ENCODE data around the gene CSF3.
"Not testable (repeated sequence)": the region's sequence is repeated elsewhere in the genome, so short reads cannot be mapped to it uniquely, and the experiment has no call there.

Gene CSF3

GRCh38 chr17:39997543-39997942 is 17.7 kb upstream of the CSF3 start:
- DNase-seq (ENCODE audit: low spot score), result no peak

DNA sequence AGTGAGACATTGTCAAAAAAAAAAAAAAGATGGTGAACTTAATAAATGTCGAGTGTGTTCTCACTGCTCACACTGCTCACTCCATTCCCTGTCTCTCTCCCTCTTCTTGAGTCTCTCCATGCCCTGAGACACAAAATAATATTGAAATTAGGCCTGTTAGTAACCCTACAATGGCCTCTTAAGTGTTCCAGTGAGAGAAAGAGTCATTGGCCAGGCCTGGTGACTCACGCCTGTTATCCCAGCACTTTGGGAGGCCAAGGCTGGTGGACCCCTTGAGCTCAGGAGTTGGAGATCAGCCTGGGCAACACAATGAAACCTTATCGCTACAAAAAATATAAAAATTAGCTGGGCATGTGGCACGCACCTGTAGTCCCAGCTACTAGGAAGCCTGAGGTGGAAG is 16.2 kb upstream of the CSF3 start:
- DNase-seq (ENCODE audit: low spot score), result no peak

DNA sequence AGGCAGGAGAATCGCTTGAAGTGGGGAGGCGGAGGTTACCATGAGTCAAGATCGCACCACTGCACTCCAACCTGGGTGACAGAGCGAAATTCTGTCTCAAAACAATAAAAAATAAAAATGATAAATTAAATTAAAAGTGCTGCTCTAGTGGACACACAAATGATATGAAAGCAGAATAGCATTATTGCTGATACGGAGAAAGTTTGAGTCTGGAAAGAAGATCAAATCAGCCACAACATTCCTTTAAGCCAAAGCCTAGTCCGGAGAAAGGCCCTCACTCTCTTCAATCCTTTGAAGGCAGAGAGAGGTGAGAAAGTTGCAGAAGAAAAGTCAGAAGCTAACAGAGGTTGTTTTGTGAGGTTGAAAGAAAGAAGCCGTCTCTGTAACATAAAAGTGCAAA is 15.1 kb upstream of the CSF3 start:
- DNase-seq (ENCODE audit: low spot score), result no peak

DNA sequence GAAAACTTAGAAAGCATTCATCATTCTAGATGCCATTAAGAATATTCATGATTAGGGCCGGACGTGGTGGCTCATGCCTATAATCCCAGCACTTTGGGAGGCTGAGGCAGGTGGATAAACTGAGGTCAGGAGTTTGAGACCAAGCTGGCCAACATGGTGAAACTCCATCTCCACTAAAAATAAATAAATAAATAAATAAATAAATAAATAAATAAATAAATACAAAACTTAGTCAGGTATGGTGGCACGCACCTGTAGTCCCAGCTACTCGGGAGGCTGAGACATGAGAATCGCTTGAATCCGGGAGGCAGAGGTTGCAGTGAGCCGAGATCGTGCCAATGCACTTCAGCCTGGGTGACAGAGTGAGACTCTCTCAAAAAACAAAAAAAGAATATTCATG is 13.9 kb upstream of the CSF3 start:
- not testable (repeated sequence) for DNase-seq (ENCODE audit: low spot score)

GRCh38 chr17:40004072-40004471 is 11.2 kb upstream of the CSF3 start:
- DNase-seq (ENCODE audit: low spot score), result no peak

DNA sequence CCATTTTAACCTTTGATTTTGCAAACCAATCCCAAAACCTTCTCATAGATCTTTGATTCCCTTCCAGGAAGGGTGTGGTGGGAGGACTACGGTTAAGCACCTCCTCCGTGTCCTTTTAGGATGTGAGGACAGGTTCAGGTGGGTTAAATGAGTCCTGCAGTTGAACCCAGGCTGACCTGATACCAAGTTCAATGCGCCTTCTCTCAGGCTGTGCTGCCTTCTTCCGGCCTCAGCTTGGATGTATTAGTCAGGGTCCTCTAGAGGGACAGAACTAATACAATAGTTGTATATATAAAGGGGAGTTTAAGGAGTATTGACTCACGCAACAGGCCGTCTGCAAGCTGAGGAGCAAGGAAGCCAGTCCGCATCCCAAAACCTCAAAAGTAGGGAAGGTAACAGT is 10.5 kb upstream of the CSF3 start:
- DNase-seq (ENCODE audit: low spot score), result no peak

- no peak for DNase-seq (ENCODE audit: low spot score)
Measured at GRCh38 chr17:40005520-40005919, 9.7 kb upstream of the CSF3 start.

DNA sequence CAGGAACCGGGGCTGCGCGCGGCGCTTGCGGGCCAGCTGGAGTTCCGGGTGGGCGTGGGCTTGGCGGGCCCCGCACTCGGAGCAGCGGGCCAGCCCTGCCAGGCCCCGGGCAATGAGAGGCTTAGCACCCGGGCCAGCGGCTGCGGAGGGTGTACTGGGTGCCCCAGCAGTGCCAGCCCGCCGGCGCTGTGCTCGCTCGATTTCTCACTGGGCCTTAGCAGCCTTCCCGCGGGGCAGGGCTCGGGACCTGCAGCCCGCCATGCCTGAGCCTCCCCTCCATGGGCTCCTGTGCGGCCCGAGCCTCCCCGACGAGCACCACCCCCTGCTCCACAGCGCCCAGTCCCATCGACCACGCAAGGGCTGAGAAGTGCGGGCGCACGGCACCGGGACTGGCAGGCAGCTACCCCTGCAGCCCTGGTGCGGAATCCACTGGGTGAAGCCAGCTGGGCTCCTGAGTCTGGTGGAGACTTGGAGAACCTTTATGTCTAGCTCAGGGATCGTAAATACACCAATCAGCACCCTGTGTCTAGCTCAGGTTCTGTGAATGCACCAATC is 4.2 kb upstream of the CSF3 start:
- not testable (repeated sequence) for DNase-seq (ENCODE audit: low spot score)

DNA sequence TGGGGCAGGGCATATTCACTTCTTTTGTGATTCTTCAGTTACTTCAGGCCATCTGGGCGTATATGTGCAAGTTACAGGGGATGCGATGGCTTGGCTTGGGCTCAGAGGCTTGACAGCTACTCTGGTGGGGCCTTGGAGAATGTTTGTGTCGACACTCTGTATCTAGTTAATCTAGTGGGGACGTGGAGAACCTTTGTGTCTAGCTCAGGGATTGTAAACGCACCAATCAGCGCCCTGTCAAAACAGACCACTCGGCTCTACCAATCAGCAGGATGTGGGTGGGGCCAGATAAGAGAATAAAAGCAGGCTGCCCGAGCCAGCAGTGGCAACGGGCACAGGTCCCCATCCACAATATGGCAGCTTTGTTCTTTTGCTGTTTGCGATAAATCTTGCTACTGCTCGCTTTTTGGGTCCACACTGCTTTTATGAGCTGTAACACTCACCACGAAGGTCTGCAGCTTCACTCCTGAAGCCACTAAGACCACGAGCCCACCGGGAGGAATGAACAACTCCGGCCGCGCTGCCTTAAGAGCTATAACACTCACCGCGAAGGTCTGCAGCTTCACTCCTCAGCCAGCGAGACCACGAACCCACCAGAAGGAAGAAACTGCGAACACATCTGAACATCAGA is 3.1 kb upstream of the CSF3 start:
- DNase-seq (ENCODE audit: low spot score), result not testable (repeated sequence)

DNA sequence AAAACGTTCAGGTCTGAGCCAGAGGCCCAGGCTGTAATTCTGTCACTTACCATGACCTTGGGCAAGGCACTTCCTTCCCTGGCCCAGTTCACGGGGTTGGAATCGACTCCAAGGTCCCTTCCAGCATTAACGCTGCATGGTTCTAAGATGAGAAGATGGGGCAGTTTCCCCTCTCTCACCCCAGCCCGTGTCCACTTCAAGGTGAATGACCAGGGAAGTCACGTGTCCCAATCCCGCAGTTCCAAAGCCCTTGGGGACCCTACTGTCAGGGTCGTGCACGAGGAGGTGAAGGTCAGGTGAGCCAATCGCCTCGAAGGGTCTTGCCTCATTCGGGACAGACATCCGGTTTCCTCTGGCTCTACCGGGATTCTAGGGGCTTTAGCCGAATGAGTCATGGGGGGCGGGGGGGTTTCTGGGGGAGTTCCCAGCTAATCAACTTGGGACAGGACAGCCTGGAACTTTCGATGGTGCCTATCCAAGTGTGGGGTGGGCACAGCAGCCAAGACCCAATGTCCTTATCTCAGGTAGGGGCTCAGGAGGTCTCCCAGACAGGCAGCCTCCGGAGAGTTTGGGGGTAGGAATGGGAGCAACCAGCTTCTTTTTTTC is 762 bp upstream of the CSF3 start:
- no peak for DNase-seq (ENCODE audit: low spot score)

GRCh38 chr17:40015998-40016985 is 1.1 kb downstream of the CSF3 start:
- DNase-seq (ENCODE audit: low spot score), result no peak

- no peak for DNase-seq (ENCODE audit: low spot score)
Measured at GRCh38 chr17:40017422-40018080, 2.3 kb downstream of the CSF3 start.

DNA sequence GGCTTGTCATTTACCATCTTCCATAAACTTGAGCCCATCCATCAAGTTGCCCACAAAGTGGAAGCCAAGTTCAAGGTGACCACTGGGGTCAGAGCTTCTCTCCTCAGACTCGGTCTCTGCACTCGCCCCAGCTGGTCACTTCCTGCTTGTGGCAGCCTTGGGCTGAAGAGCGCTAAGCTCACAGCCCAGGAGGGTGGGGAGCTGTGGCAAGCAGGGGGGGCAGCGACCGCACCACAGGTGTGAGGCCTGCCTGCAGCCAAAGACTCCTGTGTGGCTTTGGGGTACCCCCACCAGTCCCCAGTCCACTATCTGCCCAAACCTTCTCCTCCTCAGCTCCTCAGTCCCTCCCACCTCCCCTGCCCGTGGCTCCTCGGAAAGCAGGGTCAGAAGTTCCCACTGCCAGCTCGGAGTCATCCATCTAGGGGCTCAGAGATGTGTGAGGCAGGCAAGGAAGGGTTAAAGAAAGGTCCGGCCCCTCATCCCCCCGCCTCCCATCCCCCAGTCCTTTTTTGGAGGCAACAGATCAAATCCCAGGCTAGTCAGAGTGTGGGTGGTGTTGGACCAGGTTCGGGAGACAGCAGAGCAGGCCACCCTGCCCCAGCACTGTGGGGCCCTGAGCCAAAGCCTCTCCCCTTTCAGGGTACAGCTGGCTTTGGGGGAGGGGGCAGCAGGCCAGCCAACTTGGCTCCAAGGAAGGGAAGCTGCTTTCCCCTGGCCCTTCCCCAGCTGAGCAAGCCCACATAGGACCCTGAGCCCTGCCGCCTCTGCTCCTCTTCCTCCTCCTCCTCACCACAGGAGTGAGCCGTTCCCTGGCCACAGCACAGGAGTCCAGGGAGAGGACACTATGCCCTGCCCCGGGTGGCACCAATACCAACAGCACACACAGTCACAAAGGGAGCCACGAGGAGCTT is 3.2 kb downstream of the CSF3 start:
- peak; percentile 59 for DNase-seq (ENCODE audit: low spot score)

GRCh38 chr17:40019140-40019991 is 4.1 kb downstream of the CSF3 start:
- DNase-seq (ENCODE audit: low spot score), result peak; percentile 82

DNA sequence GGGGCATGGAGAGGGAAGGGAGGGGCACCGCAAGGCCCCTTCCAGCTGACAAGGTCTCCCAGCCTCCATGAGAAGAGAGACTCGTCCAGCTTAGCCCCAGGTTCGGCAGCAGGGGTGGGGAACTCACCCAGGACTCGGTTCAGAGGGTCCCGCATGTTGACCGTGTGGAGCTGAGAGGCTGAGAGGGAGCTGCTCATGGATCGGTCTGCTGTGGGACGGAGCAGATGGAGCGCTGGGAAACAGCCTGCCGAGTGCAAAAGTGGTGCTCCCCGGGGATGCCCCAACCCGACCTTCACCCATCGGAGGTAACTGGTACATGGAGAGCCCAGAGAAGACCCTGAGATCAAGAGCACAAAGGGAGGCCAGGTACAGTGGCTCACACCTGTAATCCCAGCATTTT is 4.9 kb downstream of the CSF3 start:
- DNase-seq (ENCODE audit: low spot score), result no peak

DNA sequence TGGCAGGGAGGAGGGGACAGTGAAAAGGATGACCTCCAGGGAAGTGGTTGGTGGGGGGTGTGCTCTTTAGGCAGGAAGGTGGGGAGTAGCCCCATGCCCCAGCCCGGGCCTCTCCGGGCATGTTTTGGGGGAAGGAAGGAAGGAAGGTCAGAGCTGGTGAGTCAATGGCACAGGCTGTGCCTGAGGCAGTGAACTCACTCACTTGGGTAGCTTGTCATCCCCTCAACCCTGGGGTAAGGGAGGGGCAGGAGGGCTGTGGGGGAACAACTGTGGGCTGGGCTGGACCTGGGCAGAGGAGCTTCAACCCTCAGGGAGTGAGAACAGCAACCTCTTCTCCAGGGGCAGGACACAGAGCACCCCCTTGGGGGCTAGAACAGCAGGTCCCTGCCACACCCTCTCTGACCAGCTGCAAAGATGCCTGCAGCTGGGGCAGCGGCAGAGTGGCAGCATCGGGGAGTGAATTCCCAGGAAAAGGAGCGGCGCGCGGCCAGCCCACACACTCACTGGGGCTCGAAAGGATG is 6.3 kb downstream of the CSF3 start:
- DNase-seq (ENCODE audit: low spot score), result peak; percentile 78

DNA sequence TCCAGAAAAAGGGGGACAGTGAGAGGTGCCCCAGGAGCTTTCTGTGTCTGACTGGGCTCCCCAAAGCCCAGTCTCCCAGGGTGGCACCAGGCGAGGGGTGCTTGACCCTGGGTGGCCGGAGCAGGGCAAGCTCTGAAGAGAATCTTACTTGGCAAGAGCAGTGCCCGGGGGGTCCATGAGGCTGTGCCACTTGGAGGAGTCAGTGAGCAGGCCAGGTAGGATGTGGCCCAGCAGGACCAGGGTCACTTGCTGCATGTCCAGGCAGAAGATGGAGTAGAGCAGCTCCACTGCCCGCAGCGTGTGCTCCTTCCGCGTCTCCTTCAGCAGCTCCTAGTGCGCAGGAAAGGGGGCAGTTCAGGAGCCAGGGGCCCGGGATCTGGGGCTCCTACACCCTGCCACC is 7.3 kb downstream of the CSF3 start:
- no peak for DNase-seq (ENCODE audit: low spot score)

- no peak for DNase-seq (ENCODE audit: low spot score)
Measured at GRCh38 chr17:40022961-40023541, 7.8 kb downstream of the CSF3 start.

DNA sequence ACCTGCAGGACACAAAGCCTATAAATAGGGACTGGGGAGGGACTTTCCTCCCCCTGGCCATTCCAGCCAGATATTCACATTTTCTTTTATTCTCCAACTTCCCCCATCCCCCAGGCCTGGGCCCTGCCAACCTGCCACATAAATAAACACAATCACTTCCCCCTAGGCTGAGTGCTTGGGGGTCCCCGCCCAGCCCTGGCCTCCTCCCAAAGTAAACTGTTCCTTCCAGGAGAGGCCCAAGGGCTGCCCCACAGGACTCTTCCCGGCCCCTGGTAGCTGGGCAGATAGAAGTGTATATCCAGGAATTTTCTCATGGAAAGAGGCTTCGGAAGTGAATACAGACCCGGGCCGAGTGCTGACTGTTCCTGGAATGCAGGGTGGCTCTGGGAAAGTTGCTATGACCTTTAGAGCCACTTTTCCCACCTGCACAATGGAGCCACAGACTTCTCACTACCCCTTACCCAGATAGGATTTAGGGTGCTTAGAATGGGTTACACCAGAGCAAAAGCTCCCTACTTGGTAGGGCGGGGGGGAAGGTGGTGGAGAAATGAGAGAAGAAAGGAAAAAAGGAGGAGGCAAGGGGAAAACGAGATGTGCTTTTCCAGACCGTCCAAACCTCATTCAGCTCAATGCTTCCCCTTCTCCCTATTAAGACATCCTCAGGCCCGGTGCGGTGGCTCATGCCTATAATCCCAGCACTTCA is 8.5 kb downstream of the CSF3 start:
- no peak for DNase-seq (ENCODE audit: low spot score)

Measured in GM03348 (cell line).